ENCODE results near the gene TOR3A.
A peak's percentile ranks its signal among the peaks of the same experiment; 100 is the strongest.
"Not testable (repeated sequence)": the region's sequence is repeated elsewhere in the genome, so short reads cannot be mapped to it uniquely, and the experiment has no call there.

TOR3A gene

GRCh38 chr1:179128520-179128919 lies 46.6 kb downstream of the TOR3A start:
- H3K14ac ChIP-seq (ENCODE audit: low read length), result no peak overlapping the region
- no peak overlapping the region for H2BK12ac ChIP-seq (ENCODE audit: low read length)
- H3K27me3 ChIP-seq (ENCODE audit: insufficient read depth, low read length), result no peaks in the 10 kb centered on the region

GRCh38 chr1:179129702-179130473 lies 48.0 kb downstream of the TOR3A start:
- Histone ChIP-seq H3K27me3 (ENCODE audit: insufficient read depth, low read length) (no peaks in the 10 kb centered on the region), H3K4me1 (ENCODE audit: control insufficient read depth in 1 of 2, insufficient read depth in 2 of 2, low read length in 2 of 2) (no peaks in the 10 kb centered on the region), H3K4me3 (ENCODE audit: low read depth, low read length) (no peak overlapping the region)

More at GRCh38 chr1:179128520-179128919, 46.6 kb downstream of the TOR3A start:
- H2AFZ ChIP-seq (ENCODE audit: insufficient read depth, low read length, poor library complexity), result no peak overlapping the region
- no peak overlapping the region for H3K9ac ChIP-seq (ENCODE audit: low read length)
- H3K4me3 ChIP-seq (ENCODE audit: low read depth, low read length), result no peak overlapping the region
- no peak overlapping the region for H4K8ac ChIP-seq (ENCODE audit: low read depth, low read length)
- WGBS (ENCODE audit: extremely low coverage, insufficient coverage, insufficient read length), result no CpG with 5 or more reads among the region's 4 CpGs
- no peak overlapping the region for H2AK5ac ChIP-seq (ENCODE audit: low read length)
- no peak overlapping the region for H3K4ac ChIP-seq (ENCODE audit: low read depth, low read length)
- H3K79me1 ChIP-seq (ENCODE audit: low read length), result no peaks in the 10 kb centered on the region
- no peak overlapping the region for H3K23ac ChIP-seq (ENCODE audit: low read length)
- no peaks in the 10 kb centered on the region for H3K9me3 ChIP-seq (ENCODE audit: insufficient read depth, low read depth, low read length)
- H2BK120ac ChIP-seq (ENCODE audit: insufficient read depth, low read length, poor library complexity), result no peak overlapping the region
- no peak overlapping the region for H4K12ac ChIP-seq (ENCODE audit: low read depth, low read length)
- no peak overlapping the region for H3K4me2 ChIP-seq (ENCODE audit: low read length)
- H3K36me3 ChIP-seq (ENCODE audit: control insufficient read depth in 1 of 2, insufficient read depth in 2 of 2, low read length in 2 of 2), result peaks cover 5 to 10% of the 10 kb centered on the region in 2 experiments
- no peak overlapping the region for H3K18ac ChIP-seq (ENCODE audit: low read length)
- H3K4me1 ChIP-seq (ENCODE audit: control insufficient read depth in 1 of 2, insufficient read depth in 2 of 2, low read length in 2 of 2), result no peaks in the 10 kb centered on the region
- H4K91ac ChIP-seq (ENCODE audit: low read depth, low read length), result no peak overlapping the region
- H3K79me2 ChIP-seq (ENCODE audit: control insufficient read depth, insufficient read depth, low read length, poor library complexity), result no peaks in the 10 kb centered on the region
- no peak overlapping the region for H2BK5ac ChIP-seq (ENCODE audit: low read depth, low read length, poor library complexity)
- H3K27ac ChIP-seq (ENCODE audit: low read depth, low read length), result no peak overlapping the region
- DNase-seq, result no peak

GRCh38 chr1:179135168-179135567 lies 53.3 kb downstream of the TOR3A start:
- not testable (repeated sequence) for H2BK5ac ChIP-seq (ENCODE audit: low read depth, low read length, poor library complexity); H3K14ac ChIP-seq (ENCODE audit: low read length); H2BK120ac ChIP-seq (ENCODE audit: insufficient read depth, low read length, poor library complexity); DNase-seq; H3K27ac ChIP-seq (ENCODE audit: low read depth, low read length); H2AK5ac ChIP-seq (ENCODE audit: low read length); H3K9me3 ChIP-seq (ENCODE audit: insufficient read depth, low read depth, low read length); H4K8ac ChIP-seq (ENCODE audit: low read depth, low read length); H3K79me1 ChIP-seq (ENCODE audit: low read length); H3K4ac ChIP-seq (ENCODE audit: low read depth, low read length); H3K9ac ChIP-seq (ENCODE audit: low read length); H2BK12ac ChIP-seq (ENCODE audit: low read length); H3K4me2 ChIP-seq (ENCODE audit: low read length); H3K4me3 ChIP-seq (ENCODE audit: low read depth, low read length); H3K36me3 ChIP-seq (ENCODE audit: control insufficient read depth in 1 of 2, insufficient read depth in 2 of 2, low read length in 2 of 2); H3K27me3 ChIP-seq (ENCODE audit: insufficient read depth, low read length); H4K91ac ChIP-seq (ENCODE audit: low read depth, low read length); H3K23ac ChIP-seq (ENCODE audit: low read length); H3K18ac ChIP-seq (ENCODE audit: low read length); H4K12ac ChIP-seq (ENCODE audit: low read depth, low read length); H3K4me1 ChIP-seq (ENCODE audit: control insufficient read depth in 1 of 2, insufficient read depth in 2 of 2, low read length in 2 of 2); H3K79me2 ChIP-seq (ENCODE audit: control insufficient read depth, insufficient read depth, low read length, poor library complexity); H2AFZ ChIP-seq (ENCODE audit: insufficient read depth, low read length, poor library complexity)
- WGBS (ENCODE audit: extremely low coverage, insufficient coverage, insufficient read length), result no CpG with 5 or more reads among the region's 27 CpGs

More at GRCh38 chr1:179129702-179130473, 48.0 kb downstream of the TOR3A start:
- Histone ChIP-seq H3K79me1 (ENCODE audit: low read length) (no peaks in the 10 kb centered on the region), H3K4ac (ENCODE audit: low read depth, low read length) (no peak overlapping the region), H3K27ac (ENCODE audit: low read depth, low read length) (no peak overlapping the region), H3K18ac (ENCODE audit: low read length) (no peak overlapping the region), H3K36me3 (ENCODE audit: control insufficient read depth in 1 of 2, insufficient read depth in 2 of 2, low read length in 2 of 2) (peaks cover 5 to 8% of the 10 kb centered on the region in 2 experiments), H4K8ac (ENCODE audit: low read depth, low read length) (no peak overlapping the region), H2BK5ac (ENCODE audit: low read depth, low read length, poor library complexity) (no peak overlapping the region), H3K4me2 (ENCODE audit: low read length) (no peak overlapping the region), H2BK120ac (ENCODE audit: insufficient read depth, low read length, poor library complexity) (no peak overlapping the region), H3K9ac (ENCODE audit: low read length) (no peak overlapping the region), H4K91ac (ENCODE audit: low read depth, low read length) (no peak overlapping the region), H2BK12ac (ENCODE audit: low read length) (no peak overlapping the region), H4K12ac (ENCODE audit: low read depth, low read length) (no peak overlapping the region), H2AK5ac (ENCODE audit: low read length) (no peak overlapping the region), H2AFZ (ENCODE audit: insufficient read depth, low read length, poor library complexity) (no peak overlapping the region), H3K23ac (ENCODE audit: low read length) (no peak overlapping the region), H3K9me3 (ENCODE audit: insufficient read depth, low read depth, low read length) (peaks cover 3% of the 10 kb centered on the region), H3K14ac (ENCODE audit: low read length) (no peak overlapping the region), H3K79me2 (ENCODE audit: control insufficient read depth, insufficient read depth, low read length, poor library complexity) (no peaks in the 10 kb centered on the region)
- DNase-seq, result peak in 1 of 2 donors; percentile 46
- WGBS (ENCODE audit: extremely low coverage, insufficient coverage, insufficient read length), result no CpG with 5 or more reads among the region's 10 CpGs

GRCh38 chr1:179135707-179136106 lies 53.8 kb downstream of the TOR3A start:
- not testable (repeated sequence) for H3K36me3 ChIP-seq (ENCODE audit: control insufficient read depth in 1 of 2, insufficient read depth in 2 of 2, low read length in 2 of 2); H2BK12ac ChIP-seq (ENCODE audit: low read length); H3K9ac ChIP-seq (ENCODE audit: low read length); H3K4me2 ChIP-seq (ENCODE audit: low read length); H4K91ac ChIP-seq (ENCODE audit: low read depth, low read length); H2AK5ac ChIP-seq (ENCODE audit: low read length); H3K18ac ChIP-seq (ENCODE audit: low read length); H3K14ac ChIP-seq (ENCODE audit: low read length); H3K4me1 ChIP-seq (ENCODE audit: control insufficient read depth in 1 of 2, insufficient read depth in 2 of 2, low read length in 2 of 2); DNase-seq; H3K4ac ChIP-seq (ENCODE audit: low read depth, low read length); H2AFZ ChIP-seq (ENCODE audit: insufficient read depth, low read length, poor library complexity); H3K27me3 ChIP-seq (ENCODE audit: insufficient read depth, low read length); H4K8ac ChIP-seq (ENCODE audit: low read depth, low read length); H3K4me3 ChIP-seq (ENCODE audit: low read depth, low read length); H2BK120ac ChIP-seq (ENCODE audit: insufficient read depth, low read length, poor library complexity); H3K79me2 ChIP-seq (ENCODE audit: control insufficient read depth, insufficient read depth, low read length, poor library complexity); H3K79me1 ChIP-seq (ENCODE audit: low read length); H3K27ac ChIP-seq (ENCODE audit: low read depth, low read length); H2BK5ac ChIP-seq (ENCODE audit: low read depth, low read length, poor library complexity); H3K23ac ChIP-seq (ENCODE audit: low read length); H4K12ac ChIP-seq (ENCODE audit: low read depth, low read length); H3K9me3 ChIP-seq (ENCODE audit: insufficient read depth, low read depth, low read length)
- no CpG with 5 or more reads among the region's 28 CpGs for WGBS (ENCODE audit: extremely low coverage, insufficient coverage, insufficient read length)

All from trophoblast cell (in vitro differentiated cells and primary cell).